OCI-LY7 (cell line): ENCODE data around the gene NAA20.

Experiments
- CTCF ChIP-seq: fragments of 200-600 bp; sonication (generic); conservative IDR thresholded peaks from 2 replicates; pipeline ENCODE4 v1.5.1; 2014; ENCODE audit warnings: mild to moderate bottlenecking, antibody characterized with exemption, low read length, moderate library complexity, mixed read lengths
- EZH2phosphoT487 ChIP-seq: fragments of 200-600 bp; sonication (generic); IDR thresholded peaks from 2 replicates; pipeline ENCODE4 v1.6.1; 2018; ENCODE audit warnings: low read depth, borderline replicate concordance, mild to moderate bottlenecking, mixed run types, antibody characterized with exemption, low read length, moderate library complexity, mixed read lengths

- no peak for TF ChIP-seq CTCF
- TF ChIP-seq EZH2phosphoT487, result no peak
Observed at GRCh38 chr20:19968028-19968427, 49.1 kb upstream of the NAA20 start.
